ENCODE results near the gene SP3.

SP3 gene

GRCh38 chr2:173874894-173875237 is 90.3 kb downstream of the SP3 start:
- Histone ChIP-seq H3K9ac (ENCODE audit: low read length) (no peak overlapping the region), H2BK12ac (ENCODE audit: low read length) (no peak overlapping the region), H2AK5ac (ENCODE audit: low read length) (no peak overlapping the region), H4K91ac (ENCODE audit: low read depth, low read length) (no peak overlapping the region), H3K79me2 (ENCODE audit: control insufficient read depth, insufficient read depth, low read length, poor library complexity) (no peaks in the 10 kb centered on the region), H4K8ac (ENCODE audit: low read depth, low read length) (no peak overlapping the region), H3K4ac (ENCODE audit: low read depth, low read length) (no peak overlapping the region), H3K9me3 (ENCODE audit: insufficient read depth, low read depth, low read length) (no peaks in the 10 kb centered on the region), H3K27me3 (ENCODE audit: insufficient read depth, low read length) (no peaks in the 10 kb centered on the region), H3K18ac (ENCODE audit: low read length) (no peak overlapping the region), H2AFZ (ENCODE audit: insufficient read depth, low read length, poor library complexity) (no peak overlapping the region), H3K36me3 (ENCODE audit: control insufficient read depth in 1 of 2, insufficient read depth in 2 of 2, low read length in 2 of 2) (no peaks in the 10 kb centered on the region), H2BK5ac (ENCODE audit: low read depth, low read length, poor library complexity) (no peak overlapping the region), H3K4me2 (ENCODE audit: low read length) (no peak overlapping the region), H3K27ac (ENCODE audit: low read depth, low read length) (no peak overlapping the region), H3K4me3 (ENCODE audit: low read depth, low read length) (no peak overlapping the region), H3K14ac (ENCODE audit: low read length) (no peak overlapping the region), H4K12ac (ENCODE audit: low read depth, low read length) (no peak overlapping the region), H3K23ac (ENCODE audit: low read length) (no peak overlapping the region), H3K4me1 (ENCODE audit: control insufficient read depth in 1 of 2, insufficient read depth in 2 of 2, low read length in 2 of 2) (peaks cover 11 to 20% of the 10 kb centered on the region in 2 experiments), H3K79me1 (ENCODE audit: low read length) (peaks cover 6% of the 10 kb centered on the region), H2BK120ac (ENCODE audit: insufficient read depth, low read length, poor library complexity) (no peak overlapping the region)
- DNase-seq = no peak
- WGBS (ENCODE audit: extremely low coverage, insufficient coverage, insufficient read length) = no CpG with 5 or more reads among the region's 1 CpG

- no CpG with 5 or more reads among the region's 13 CpGs for WGBS (ENCODE audit: extremely low coverage, insufficient coverage, insufficient read length)
- no peak overlapping the region for H3K9ac ChIP-seq (ENCODE audit: low read length)
- no peaks in the 10 kb centered on the region for H3K36me3 ChIP-seq (ENCODE audit: control insufficient read depth in 1 of 2, insufficient read depth in 2 of 2, low read length in 2 of 2)
Observed at GRCh38 chr2:173874003-173874893, 90.9 kb downstream of the SP3 start.

GRCh38 chr2:173872714-173873113 is 92.5 kb downstream of the SP3 start:
- Histone ChIP-seq H4K8ac (ENCODE audit: low read depth, low read length) (no peak overlapping the region), H3K79me2 (ENCODE audit: control insufficient read depth, insufficient read depth, low read length, poor library complexity) (no peaks in the 10 kb centered on the region), H3K27ac (ENCODE audit: low read depth, low read length) (peak overlapping the region; percentile 80), H3K4me3 (ENCODE audit: low read depth, low read length) (no peak overlapping the region), H2BK5ac (ENCODE audit: low read depth, low read length, poor library complexity) (peak overlapping the region; percentile 4), H3K4me1 (ENCODE audit: control insufficient read depth in 1 of 2, insufficient read depth in 2 of 2, low read length in 2 of 2) (peaks cover 11 to 20% of the 10 kb centered on the region in 2 experiments), H3K9me3 (ENCODE audit: insufficient read depth, low read depth, low read length) (no peaks in the 10 kb centered on the region), H2AFZ (ENCODE audit: insufficient read depth, low read length, poor library complexity) (no peak overlapping the region), H2BK120ac (ENCODE audit: insufficient read depth, low read length, poor library complexity) (peak overlapping the region; percentile 21), H4K91ac (ENCODE audit: low read depth, low read length) (peak overlapping the region; percentile 50), H3K4ac (ENCODE audit: low read depth, low read length) (no peak overlapping the region), H3K23ac (ENCODE audit: low read length) (no peak overlapping the region), H3K4me2 (ENCODE audit: low read length) (peak overlapping the region; percentile 32), H3K18ac (ENCODE audit: low read length) (peak overlapping the region; percentile 17), H3K79me1 (ENCODE audit: low read length) (peaks cover 6% of the 10 kb centered on the region), H2AK5ac (ENCODE audit: low read length) (no peak overlapping the region), H2BK12ac (ENCODE audit: low read length) (peak overlapping the region; percentile 33), H3K14ac (ENCODE audit: low read length) (no peak overlapping the region), H3K27me3 (ENCODE audit: insufficient read depth, low read length) (no peaks in the 10 kb centered on the region), H3K9ac (ENCODE audit: low read length) (no peak overlapping the region), H3K36me3 (ENCODE audit: control insufficient read depth in 1 of 2, insufficient read depth in 2 of 2, low read length in 2 of 2) (no peaks in the 10 kb centered on the region), H4K12ac (ENCODE audit: low read depth, low read length) (no peak overlapping the region)
- DNase-seq = peak; percentile 64 to 94
- no CpG with 5 or more reads among the region's 5 CpGs for WGBS (ENCODE audit: extremely low coverage, insufficient coverage, insufficient read length)

More at GRCh38 chr2:173874003-173874893, 90.9 kb downstream of the SP3 start:
- Histone ChIP-seq H3K14ac (ENCODE audit: low read length) (no peak overlapping the region), H3K4ac (ENCODE audit: low read depth, low read length) (no peak overlapping the region), H4K91ac (ENCODE audit: low read depth, low read length) (peak overlapping the region; percentile 17), H4K12ac (ENCODE audit: low read depth, low read length) (no peak overlapping the region), H3K79me1 (ENCODE audit: low read length) (peaks cover 6% of the 10 kb centered on the region), H2BK120ac (ENCODE audit: insufficient read depth, low read length, poor library complexity) (no peak overlapping the region), H3K4me1 (ENCODE audit: control insufficient read depth in 1 of 2, insufficient read depth in 2 of 2, low read length in 2 of 2) (peaks cover 11 to 20% of the 10 kb centered on the region in 2 experiments), H3K79me2 (ENCODE audit: control insufficient read depth, insufficient read depth, low read length, poor library complexity) (no peaks in the 10 kb centered on the region), H3K27ac (ENCODE audit: low read depth, low read length) (no peak overlapping the region), H3K4me3 (ENCODE audit: low read depth, low read length) (no peak overlapping the region), H2BK12ac (ENCODE audit: low read length) (no peak overlapping the region), H4K8ac (ENCODE audit: low read depth, low read length) (no peak overlapping the region), H3K4me2 (ENCODE audit: low read length) (no peak overlapping the region), H3K27me3 (ENCODE audit: insufficient read depth, low read length) (no peaks in the 10 kb centered on the region), H3K18ac (ENCODE audit: low read length) (no peak overlapping the region), H3K9me3 (ENCODE audit: insufficient read depth, low read depth, low read length) (no peaks in the 10 kb centered on the region), H3K23ac (ENCODE audit: low read length) (no peak overlapping the region), H2AK5ac (ENCODE audit: low read length) (no peak overlapping the region), H2AFZ (ENCODE audit: insufficient read depth, low read length, poor library complexity) (no peak overlapping the region), H2BK5ac (ENCODE audit: low read depth, low read length, poor library complexity) (no peak overlapping the region)
- no peak for DNase-seq

- Histone ChIP-seq H3K9me3 (ENCODE audit: insufficient read depth, low read depth, low read length) (no peaks in the 10 kb centered on the region), H2BK5ac (ENCODE audit: low read depth, low read length, poor library complexity) (no peak overlapping the region), H3K4me2 (ENCODE audit: low read length) (no peak overlapping the region), H3K4me3 (ENCODE audit: low read depth, low read length) (no peak overlapping the region), H3K18ac (ENCODE audit: low read length) (no peak overlapping the region), H3K79me2 (ENCODE audit: control insufficient read depth, insufficient read depth, low read length, poor library complexity) (no peaks in the 10 kb centered on the region), H4K12ac (ENCODE audit: low read depth, low read length) (no peak overlapping the region), H2AFZ (ENCODE audit: insufficient read depth, low read length, poor library complexity) (no peak overlapping the region), H4K91ac (ENCODE audit: low read depth, low read length) (no peak overlapping the region), H3K36me3 (ENCODE audit: control insufficient read depth in 1 of 2, insufficient read depth in 2 of 2, low read length in 2 of 2) (no peaks in the 10 kb centered on the region), H3K27me3 (ENCODE audit: insufficient read depth, low read length) (no peaks in the 10 kb centered on the region), H2BK120ac (ENCODE audit: insufficient read depth, low read length, poor library complexity) (no peak overlapping the region), H3K79me1 (ENCODE audit: low read length) (peaks cover 6% of the 10 kb centered on the region), H4K8ac (ENCODE audit: low read depth, low read length) (no peak overlapping the region), H3K9ac (ENCODE audit: low read length) (no peak overlapping the region), H3K23ac (ENCODE audit: low read length) (no peak overlapping the region), H2BK12ac (ENCODE audit: low read length) (no peak overlapping the region), H3K14ac (ENCODE audit: low read length) (no peak overlapping the region), H2AK5ac (ENCODE audit: low read length) (no peak overlapping the region), H3K27ac (ENCODE audit: low read depth, low read length) (no peak overlapping the region), H3K4me1 (ENCODE audit: control insufficient read depth in 1 of 2, insufficient read depth in 2 of 2, low read length in 2 of 2) (peaks cover 11 to 14% of the 10 kb centered on the region in 2 experiments), H3K4ac (ENCODE audit: low read depth, low read length) (no peak overlapping the region)
- WGBS (ENCODE audit: extremely low coverage, insufficient coverage, insufficient read length) = no CpG with 5 or more reads among the region's 8 CpGs
- DNase-seq = no peak
Observed at GRCh38 chr2:173869244-173870229, 95.6 kb downstream of the SP3 start.

All from trophoblast cell (in vitro differentiated cells and primary cell).